Neural cell (in vitro differentiated cells): ENCODE data around the gene MCTP2. TPM values are rescaled to one million over a fixed set of nuclear protein-coding genes. Genes with fewer than 3 reads are reported as not detected.

Experiments used
- H2AFZ ChIP-seq: fragments of 200-600, 300-800 bp; sonication (generic), shearing (Covaris generic); 2 replicates; pipeline ENCODE4 v1.6.0; 2014; ENCODE audit warnings: low read depth, mild to moderate bottlenecking, antibody characterized with exemption, low read length, moderate library complexity
- H3F3A ChIP-seq: fragments of 200-600 bp; shearing (Covaris generic); 2 replicates; pipeline ENCODE4 v1.6.1; 2016; ENCODE audit warnings: mild to moderate bottlenecking, moderate library complexity, mixed read lengths, antibody characterized with exemption, low read length; ENCODE audit not compliant: insufficient read depth, poor library complexity, severe bottlenecking
- H3K27ac ChIP-seq: fragments of 200-600, 300-800 bp; sonication (generic), shearing (Covaris generic); 2 replicates; pipeline ENCODE4 v1.5.1; 2014; ENCODE audit warnings: mild to moderate bottlenecking, low read length, moderate library complexity
- H3K27me3 ChIP-seq: fragments of 300-800, 200-600 bp; sonication (generic), shearing (Covaris generic); 2 replicates; pipeline ENCODE4 v1.6.0; 2014; ENCODE audit warnings: mild to moderate bottlenecking, low read depth, low read length, moderate library complexity; ENCODE audit not compliant: insufficient read depth
- H3K36me3 ChIP-seq: fragments of 300-800, 200-600 bp; sonication (generic), shearing (Covaris generic); 2 replicates; pipeline ENCODE4 v1.5.1; 2014; ENCODE audit warnings: mild to moderate bottlenecking, antibody characterized with exemption, low read length, moderate library complexity; ENCODE audit not compliant: insufficient read depth
- H3K4me2 ChIP-seq: fragments of 300-800, 200-600 bp; sonication (generic), shearing (Covaris generic); 2 replicates; pipeline ENCODE4 v1.6.0; 2014; ENCODE audit warnings: mild to moderate bottlenecking, low read length
- H3K4me3 ChIP-seq: fragments of 300-800, 200-600 bp; sonication (generic), shearing (Covaris generic); 2 replicates; pipeline ENCODE4 v1.5.1; 2014; ENCODE audit warnings: mild to moderate bottlenecking, low read length, moderate library complexity
- H3K79me2 ChIP-seq: fragments of 200-600 bp; shearing (Covaris generic); replicated peaks from 2 replicates; pipeline ENCODE4 v1.6.0; 2014; ENCODE audit warnings: mild to moderate bottlenecking, low read length, moderate library complexity; ENCODE audit not compliant: insufficient read depth
- H3K9ac ChIP-seq: fragments of 300-800, 200-600 bp; sonication (generic), shearing (Covaris generic); 2 replicates; pipeline ENCODE4 v1.6.1; 2016; ENCODE audit warnings: mild to moderate bottlenecking, low read length, mixed read lengths
- H3K9me2 ChIP-seq: fragments of 200-600 bp; shearing (Covaris generic); 2 replicates; pipeline ENCODE4 v1.6.1; 2016; ENCODE audit warnings: mild to moderate bottlenecking, low read length, mixed read lengths; ENCODE audit not compliant: insufficient read depth
- H3K9me3 ChIP-seq: fragments of 200-600, 300-800 bp; sonication (generic), shearing (Covaris generic); 2 replicates; pipeline ENCODE4 v1.6.1; 2016; ENCODE audit warnings: mild to moderate bottlenecking, mixed run types, low read length, moderate library complexity, mixed read lengths
- H4K20me1 ChIP-seq: fragments of 200-600 bp; shearing (Covaris generic); 2 replicates; pipeline ENCODE4 v1.6.1; 2016; ENCODE audit warnings: mild to moderate bottlenecking, mixed run types; ENCODE audit not compliant: insufficient read depth
- CTCF ChIP-seq: fragments of 450-650 bp; IDR thresholded peaks from 2 replicates; pipeline ENCODE4 v1.5.1; 2014; ENCODE audit warnings: antibody characterized with exemption, mild to moderate bottlenecking, moderate library complexity; ENCODE audit not compliant: poor library complexity, severe bottlenecking
- EP300 ChIP-seq: fragments of 450-650 bp; conservative IDR thresholded peaks from 2 replicates; pipeline ENCODE4 v1.6.1; 2014; ENCODE audit warnings: antibody characterized with exemption, mild to moderate bottlenecking, moderate library complexity; ENCODE audit not compliant: poor library complexity, severe bottlenecking
- EZH2 ChIP-seq: fragments of 200-600, 300-800 bp; shearing (Covaris generic), sonication (generic); IDR thresholded peaks from 2 replicates; pipeline ENCODE4 v1.6.1; 2014; ENCODE audit warnings: antibody characterized with exemption, low read length, borderline replicate concordance, mild to moderate bottlenecking; ENCODE audit not compliant: insufficient read depth, poor library complexity, severe bottlenecking
- MXI1 ChIP-seq: fragments of 450-650 bp; conservative IDR thresholded peaks from 2 replicates; pipeline ENCODE4 v1.6.1; 2014; ENCODE audit warnings: antibody characterized with exemption, mild to moderate bottlenecking; ENCODE audit not compliant: poor library complexity, severe bottlenecking
- POLR2AphosphoS5 ChIP-seq: IDR thresholded peaks from 2 replicates; pipeline ENCODE4 v1.6.1; 2012
- RAD21 ChIP-seq: fragments of 450-650 bp; conservative IDR thresholded peaks from 2 replicates; pipeline ENCODE4 v1.6.1; 2014; ENCODE audit warnings: antibody characterized with exemption, mild to moderate bottlenecking, moderate library complexity
- REST ChIP-seq: IDR thresholded peaks from 2 replicates; pipeline ENCODE4 v1.6.1; 2012; ENCODE audit warnings: borderline replicate concordance
- SMC3 ChIP-seq: fragments of 450-650 bp; conservative IDR thresholded peaks from 2 replicates; pipeline ENCODE4 v1.6.1; 2014; ENCODE audit warnings: antibody characterized with exemption, mild to moderate bottlenecking, moderate library complexity; ENCODE audit not compliant: poor library complexity
- TAF1 ChIP-seq: IDR thresholded peaks from 2 replicates; pipeline ENCODE4 v1.6.1; 2012; ENCODE audit warnings: low read depth
- polyA plus RNA-seq: library from polyadenylated mRNA; depleted of rRNA; stranded (reverse); fragments of >200 nt; gene quantifications from 2 replicates; pipeline ENCODE4 v1.2.3, GENCODE V29; 2014

The MCTP2 gene
- polyA plus RNA-seq, 1 donor from 2014 or later, result not detected

GRCh38 chr15:94298364-94298763 lies 67.0 kb downstream of the MCTP2 start:
- H3K9me3 ChIP-seq, result no peaks in the 10 kb centered on the region
- H4K20me1 ChIP-seq, result no peaks in the 10 kb centered on the region
- no peak for TF ChIP-seq RAD21
- TF ChIP-seq EZH2, result no peak
- TF ChIP-seq POLR2AphosphoS5, result no peak
- no peak overlapping the region for H3K4me2 ChIP-seq
- H3F3A ChIP-seq, result no peaks in the 10 kb centered on the region
- H3K27ac ChIP-seq, result no peak overlapping the region
- H3K79me2 ChIP-seq, result no peaks in the 10 kb centered on the region
- no peak overlapping the region for H3K4me3 ChIP-seq
- H3K9ac ChIP-seq, result no peak overlapping the region
- H3K27me3 ChIP-seq, result no peaks in the 10 kb centered on the region
- H3K9me2 ChIP-seq, result no peaks in the 10 kb centered on the region
- no peaks in the 10 kb centered on the region for H3K36me3 ChIP-seq
- H2AFZ ChIP-seq, result no peak overlapping the region

GRCh38 chr15:94300612-94301011 lies 69.3 kb downstream of the MCTP2 start:
- Histone ChIP-seq H4K20me1 (no peaks in the 10 kb centered on the region), H3K27ac (no peak overlapping the region), H3F3A (no peaks in the 10 kb centered on the region), H3K79me2 (no peaks in the 10 kb centered on the region), H3K4me3 (no peak overlapping the region), H3K36me3 (no peaks in the 10 kb centered on the region), H3K27me3 (no peaks in the 10 kb centered on the region), H3K4me2 (no peak overlapping the region), H3K9me3 (no peaks in the 10 kb centered on the region), H3K9ac (no peak overlapping the region), H3K9me2 (no peaks in the 10 kb centered on the region), H2AFZ (no peak overlapping the region)
- TF ChIP-seq REST (no peak), EZH2 (no peak), TAF1 (no peak), EP300 (no peak), SMC3 (no peak), CTCF (no peak), POLR2AphosphoS5 (no peak), RAD21 (no peak), MXI1 (no peak)

- no peaks in the 10 kb centered on the region for H3K79me2 ChIP-seq
- H3K9me2 ChIP-seq, result no peaks in the 10 kb centered on the region
Measured at GRCh38 chr15:94305133-94305532, 73.8 kb downstream of the MCTP2 start.

More at GRCh38 chr15:94305133-94305532, 73.8 kb downstream of the MCTP2 start:
- Histone ChIP-seq H3K36me3 (no peaks in the 10 kb centered on the region), H3K9me3 (no peaks in the 10 kb centered on the region), H3K4me3 (no peak overlapping the region), H4K20me1 (no peaks in the 10 kb centered on the region), H3K4me2 (no peak overlapping the region), H3K27ac (no peak overlapping the region), H3K27me3 (no peaks in the 10 kb centered on the region), H3K9ac (no peak overlapping the region), H3F3A (no peaks in the 10 kb centered on the region), H2AFZ (no peak overlapping the region)
- TF ChIP-seq TAF1 (no peak), MXI1 (no peak), POLR2AphosphoS5 (no peak), REST (no peak), CTCF (no peak), EP300 (no peak), SMC3 (no peak), RAD21 (no peak), EZH2 (no peak)
